Activated T-cell treated with anti-CD3 and anti-CD28 coated beads, Interleukin-2, amount 50 U/mL, for 24 hours (primary cell): ENCODE data around the gene CEP97.

Experiments used
- DNase-seq: peaks from one replicate; pipeline ENCODE4 v3.0.0-alpha.2; 2020
- H3K27ac Mint-ChIP-seq: 2 replicates; pipeline ENCODE4 v1.8.0; 2020; ENCODE audit warnings: mild to moderate bottlenecking, mixed read lengths
- H3K27me3 Mint-ChIP-seq: 2 replicates; pipeline ENCODE4 v1.8.0; 2020; ENCODE audit warnings: mixed read lengths
- H3K36me3 Mint-ChIP-seq: 2 replicates; pipeline ENCODE4 v1.8.0; 2020; ENCODE audit warnings: low read depth, mixed read lengths
- H3K4me1 Mint-ChIP-seq: 2 replicates; pipeline ENCODE4 v1.8.0; 2020; ENCODE audit warnings: low read depth, mixed read lengths
- H3K4me3 Mint-ChIP-seq: 2 replicates; pipeline ENCODE4 v1.8.0; 2020; ENCODE audit warnings: mild to moderate bottlenecking, moderate library complexity, mixed read lengths
- H3K9me3 Mint-ChIP-seq: 2 replicates; pipeline ENCODE4 v1.8.0; 2020; ENCODE audit warnings: mixed read lengths

CEP97 gene

GRCh38 chr3:101809178-101810021 is 85.0 kb downstream of the CEP97 start:
- Mint-ChIP-seq H3K4me1 (peaks cover 69% of the 10 kb centered on the region), H3K27ac (no peak overlapping the region), H3K9me3 (no peaks in the 10 kb centered on the region), H3K27me3 (no peaks in the 10 kb centered on the region), H3K36me3 (peaks cover 38% of the 10 kb centered on the region), H3K4me3 (no peak overlapping the region)
- DNase-seq, result no peak

DNA sequence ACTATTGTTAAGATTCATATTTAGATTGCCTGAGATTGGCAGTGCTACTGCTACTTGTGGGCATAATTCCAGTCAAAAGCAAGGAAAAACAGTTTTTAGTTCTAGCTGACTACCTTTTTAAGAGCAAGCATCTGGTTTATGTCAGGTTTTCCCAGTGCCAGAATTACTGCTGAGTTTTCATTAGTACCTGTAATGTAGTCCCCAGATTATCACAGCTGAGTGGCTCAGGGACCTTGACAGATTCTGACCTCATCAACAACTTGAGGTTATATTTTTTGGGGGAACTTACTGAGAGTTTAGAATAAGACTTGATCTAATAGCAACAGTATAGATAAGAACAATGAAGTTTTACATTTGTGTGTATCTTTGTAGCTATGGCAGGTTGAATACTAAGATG is 85.6 kb downstream of the CEP97 start:
- H3K4me3 Mint-ChIP-seq, result no peak overlapping the region
- DNase-seq, result no peak
- no peaks in the 10 kb centered on the region for H3K9me3 Mint-ChIP-seq
- H3K36me3 Mint-ChIP-seq, result peaks cover 33% of the 10 kb centered on the region
- H3K27ac Mint-ChIP-seq, result no peak overlapping the region
- no peaks in the 10 kb centered on the region for H3K27me3 Mint-ChIP-seq
- peaks cover 73% of the 10 kb centered on the region for H3K4me1 Mint-ChIP-seq

DNA sequence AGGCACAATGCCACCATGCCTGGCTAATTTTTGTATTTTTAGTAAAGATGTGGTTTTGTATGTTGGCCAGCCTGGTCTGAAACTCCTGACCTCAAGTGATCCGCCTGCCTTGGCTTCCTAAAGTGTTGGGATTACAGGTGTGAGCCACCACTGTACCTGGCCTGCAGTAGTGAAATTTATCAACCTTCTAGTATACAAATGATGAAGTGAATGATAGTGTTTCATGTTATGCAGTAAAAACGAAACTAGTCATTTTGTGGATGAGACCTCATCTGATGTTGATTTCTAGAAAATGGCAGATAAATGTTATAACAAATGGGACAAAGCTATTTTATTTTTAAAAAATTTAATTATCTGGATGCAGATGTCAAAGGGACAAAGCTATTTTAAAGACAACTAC is 87.5 kb downstream of the CEP97 start:
- DNase-seq, result no peak
- H3K36me3 Mint-ChIP-seq, result peaks cover 29% of the 10 kb centered on the region
- no peaks in the 10 kb centered on the region for H3K9me3 Mint-ChIP-seq

GRCh38 chr3:101812895-101813294 is 88.5 kb downstream of the CEP97 start:
- peaks cover 78% of the 10 kb centered on the region for H3K4me1 Mint-ChIP-seq
- H3K36me3 Mint-ChIP-seq, result peaks cover 33% of the 10 kb centered on the region
- no peaks in the 10 kb centered on the region for H3K27me3 Mint-ChIP-seq
- no peak overlapping the region for H3K27ac Mint-ChIP-seq
- H3K4me3 Mint-ChIP-seq, result no peak overlapping the region
- no peaks in the 10 kb centered on the region for H3K9me3 Mint-ChIP-seq
- no peak for DNase-seq

More for the DNA sequence above, 87.5 kb downstream of the CEP97 start:
- H3K4me1 Mint-ChIP-seq, result peaks cover 72% of the 10 kb centered on the region
- H3K4me3 Mint-ChIP-seq, result no peak overlapping the region
- no peaks in the 10 kb centered on the region for H3K27me3 Mint-ChIP-seq
- H3K27ac Mint-ChIP-seq, result peak overlapping the region; percentile 29

GRCh38 chr3:101813817-101814440 is 89.5 kb downstream of the CEP97 start:
- peaks cover 75% of the 10 kb centered on the region for H3K4me1 Mint-ChIP-seq
- no peak overlapping the region for H3K4me3 Mint-ChIP-seq
- H3K27me3 Mint-ChIP-seq, result no peaks in the 10 kb centered on the region
- peaks cover 37% of the 10 kb centered on the region for H3K36me3 Mint-ChIP-seq
- DNase-seq, result no peak
- no peak overlapping the region for H3K27ac Mint-ChIP-seq
- no peaks in the 10 kb centered on the region for H3K9me3 Mint-ChIP-seq

GRCh38 chr3:101814835-101815234 is 90.4 kb downstream of the CEP97 start:
- Mint-ChIP-seq H3K9me3 (no peaks in the 10 kb centered on the region), H3K4me1 (peaks cover 72% of the 10 kb centered on the region), H3K27ac (no peak overlapping the region), H3K4me3 (no peak overlapping the region), H3K27me3 (no peaks in the 10 kb centered on the region), H3K36me3 (peaks cover 43% of the 10 kb centered on the region)
- no peak for DNase-seq

DNA sequence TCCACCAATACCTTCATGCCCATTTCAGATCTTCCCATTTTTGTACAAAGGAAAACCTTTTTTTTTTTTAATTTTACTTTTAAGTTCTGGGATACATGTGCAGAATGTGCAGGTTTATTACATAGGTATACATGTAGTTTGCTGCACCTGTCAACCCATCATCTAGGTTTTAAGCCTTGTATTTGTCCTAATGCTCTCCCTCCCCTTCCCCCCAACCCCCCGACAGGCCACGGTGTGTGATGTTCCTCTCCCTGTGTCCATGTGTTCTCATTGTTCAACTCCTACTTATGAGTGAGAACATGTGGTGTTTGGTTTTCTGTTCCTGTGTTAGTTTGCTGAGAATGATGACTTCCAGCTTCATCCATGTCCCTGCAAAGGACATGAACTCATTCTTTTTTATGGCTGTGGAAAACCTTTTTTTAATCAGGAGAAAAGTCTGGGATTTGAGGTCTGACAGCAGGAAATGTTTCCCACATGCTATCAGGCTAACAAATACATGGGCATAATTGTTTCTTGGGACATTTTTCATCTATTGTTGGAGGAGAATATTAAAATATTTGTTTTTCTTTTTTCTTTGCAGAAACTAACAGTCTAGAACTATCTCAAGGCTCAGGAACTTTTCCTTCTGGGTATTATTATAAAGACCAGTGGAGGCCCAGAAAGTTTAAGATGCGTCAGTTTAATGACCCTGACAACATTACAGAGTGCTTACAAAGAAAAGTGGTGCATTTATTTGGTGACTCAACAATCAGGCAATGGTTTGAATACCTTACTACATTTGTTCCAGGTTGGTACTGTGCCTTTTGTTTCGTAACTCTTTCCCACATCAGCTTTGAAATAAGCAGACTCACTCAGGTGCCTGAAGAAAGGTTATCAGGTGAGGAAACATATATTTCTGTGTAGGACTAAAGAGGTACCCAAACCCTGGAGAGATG is 92.1 kb downstream of the CEP97 start:
- DNase-seq, result no peak
- no peaks in the 10 kb centered on the region for H3K27me3 Mint-ChIP-seq
- H3K27ac Mint-ChIP-seq, result no peak overlapping the region
- H3K9me3 Mint-ChIP-seq, result no peaks in the 10 kb centered on the region
- peaks cover 50% of the 10 kb centered on the region for H3K36me3 Mint-ChIP-seq
- peaks cover 67% of the 10 kb centered on the region for H3K4me1 Mint-ChIP-seq
- no peak overlapping the region for H3K4me3 Mint-ChIP-seq

DNA sequence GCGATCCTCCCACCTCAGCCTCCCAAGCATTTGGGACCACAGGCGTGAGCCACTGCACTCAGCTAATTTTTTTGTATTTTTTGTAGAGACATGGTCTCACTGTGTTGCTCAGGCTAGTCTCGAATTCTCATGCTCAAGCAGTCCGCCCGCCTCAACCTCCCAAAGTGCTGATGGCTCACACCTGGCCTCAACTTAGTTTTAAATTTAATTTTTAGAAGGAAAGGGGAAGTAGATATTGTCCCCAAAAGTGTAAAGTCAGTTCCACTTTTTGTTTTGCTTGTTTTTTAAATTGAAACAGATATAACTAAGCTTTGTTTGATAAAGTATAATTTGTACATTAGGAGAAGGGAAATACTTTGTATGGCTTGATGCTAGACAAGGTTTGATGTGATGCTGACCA is 93.6 kb downstream of the CEP97 start:
- H3K36me3 Mint-ChIP-seq, result peaks cover 57% of the 10 kb centered on the region

DNA sequence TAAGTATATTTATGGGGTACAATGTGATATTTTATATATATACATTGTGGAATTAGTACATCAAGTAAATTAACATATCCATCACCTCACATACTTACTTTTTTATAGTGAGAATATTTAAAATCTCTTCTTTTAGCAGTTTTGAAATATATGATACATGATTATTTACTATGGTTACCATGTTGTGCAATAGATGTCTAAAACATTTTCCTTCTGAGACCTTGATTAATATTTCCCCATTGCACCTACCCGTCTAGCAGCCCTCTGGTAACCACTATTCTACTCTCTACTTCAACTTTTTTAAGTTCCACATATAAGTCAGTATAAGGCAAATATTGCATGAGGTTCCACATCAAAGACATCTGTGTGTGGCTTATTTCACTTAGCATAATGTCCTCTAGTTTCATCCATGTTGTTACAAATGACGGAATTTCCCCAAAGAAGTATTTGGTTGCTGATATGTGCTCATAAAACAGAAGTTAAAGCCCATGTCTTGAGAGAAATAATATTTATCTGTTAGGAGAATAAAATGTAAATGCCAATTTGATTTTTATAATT is 95.3 kb downstream of the CEP97 start:
- Mint-ChIP-seq H3K27me3 (no peaks in the 10 kb centered on the region), H3K36me3 (peaks cover 60% of the 10 kb centered on the region), H3K4me1 (peaks cover 54% of the 10 kb centered on the region), H3K4me3 (no peak overlapping the region), H3K27ac (no peak overlapping the region), H3K9me3 (no peaks in the 10 kb centered on the region)
- no peak for DNase-seq

More for the DNA sequence above, 93.6 kb downstream of the CEP97 start:
- no peak overlapping the region for H3K4me3 Mint-ChIP-seq
- no peak for DNase-seq
- H3K9me3 Mint-ChIP-seq, result no peaks in the 10 kb centered on the region
- H3K27me3 Mint-ChIP-seq, result no peaks in the 10 kb centered on the region
- H3K27ac Mint-ChIP-seq, result no peak overlapping the region
- peaks cover 62% of the 10 kb centered on the region for H3K4me1 Mint-ChIP-seq
